ENCODE data around the gene ELMO1.

Gene ELMO1

DNA sequence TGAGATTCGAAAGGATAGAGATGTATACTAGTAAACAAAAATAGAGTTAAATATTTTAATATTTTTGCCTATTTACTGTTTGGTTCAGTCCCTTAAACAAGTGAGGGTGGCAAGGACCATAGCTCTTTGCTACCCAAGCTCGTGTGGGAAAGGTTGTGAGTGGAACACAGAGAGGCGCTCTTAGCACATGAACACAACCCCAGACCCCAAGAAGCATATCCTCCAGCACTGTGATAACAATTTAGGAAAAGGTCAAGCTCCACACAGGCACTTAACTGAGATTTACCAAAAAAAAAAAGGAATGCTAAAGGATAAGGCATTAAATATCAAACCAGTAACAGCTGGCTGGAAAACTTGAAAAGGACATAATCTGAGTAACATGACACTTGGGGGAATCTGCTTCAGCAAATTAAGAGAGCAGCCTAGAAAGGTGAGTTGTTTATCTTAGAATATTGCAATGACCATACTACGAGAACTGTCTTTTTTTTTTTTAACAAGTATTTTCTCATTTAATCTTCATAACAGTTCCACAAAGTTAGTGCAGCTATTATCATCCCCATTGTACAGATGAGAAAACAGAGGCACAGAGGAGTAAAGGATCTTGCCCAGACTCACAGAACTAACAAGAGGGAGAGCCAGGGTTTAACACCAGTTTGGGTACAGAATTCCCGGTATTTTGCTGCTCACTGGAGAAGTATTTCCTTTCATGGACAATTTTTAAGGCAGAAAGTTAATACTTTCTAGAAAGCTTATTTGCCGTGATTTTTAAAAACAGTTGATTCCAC lies 420.9 kb downstream of the ELMO1 start:
- no peak for DNase-seq (ENCODE audit: low spot score)
- Mint-ChIP-seq H3K9me3 (no peaks in the 10 kb centered on the region), H3K27ac (no peak overlapping the region), H3K4me1 (ENCODE audit: low read depth) (peaks cover 21% of the 10 kb centered on the region), H3K36me3 (ENCODE audit: low read depth) (peaks cover 23% of the 10 kb centered on the region), H3K27me3 (ENCODE audit: low read depth) (no peaks in the 10 kb centered on the region), H3K4me3 (no peak overlapping the region)

DNA sequence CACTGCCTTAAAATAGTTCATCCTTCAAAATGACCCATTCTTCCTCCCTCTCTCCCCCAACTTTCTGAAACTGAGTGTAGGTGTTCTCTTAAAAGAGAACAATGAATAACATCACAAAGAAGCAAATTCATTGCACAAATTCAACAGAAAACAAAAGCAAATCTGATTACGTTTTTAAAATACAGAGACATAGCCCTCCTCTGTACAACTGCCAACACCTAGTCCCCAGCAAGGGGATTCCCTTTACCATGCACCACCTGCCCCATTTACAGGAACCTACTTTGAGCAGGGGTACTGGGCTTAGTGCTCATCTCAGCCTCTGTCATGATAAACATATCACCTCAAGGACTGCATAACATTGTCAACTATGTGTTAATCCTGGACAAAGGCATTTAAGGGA lies 421.6 kb downstream of the ELMO1 start:
- DNase-seq (ENCODE audit: low spot score): no peak
- H3K27me3 Mint-ChIP-seq (ENCODE audit: low read depth): no peaks in the 10 kb centered on the region
- no peak overlapping the region for H3K27ac Mint-ChIP-seq
- H3K4me1 Mint-ChIP-seq (ENCODE audit: low read depth): peaks cover 15% of the 10 kb centered on the region
- peaks cover 20% of the 10 kb centered on the region for H3K36me3 Mint-ChIP-seq (ENCODE audit: low read depth)
- H3K9me3 Mint-ChIP-seq: no peaks in the 10 kb centered on the region
- H3K4me3 Mint-ChIP-seq: no peak overlapping the region

- H3K9me3 Mint-ChIP-seq: no peaks in the 10 kb centered on the region
- DNase-seq (ENCODE audit: low spot score): no peak
- no peak overlapping the region for H3K27ac Mint-ChIP-seq
- peaks cover 9% of the 10 kb centered on the region for H3K4me1 Mint-ChIP-seq (ENCODE audit: low read depth)
- H3K4me3 Mint-ChIP-seq: no peak overlapping the region
- H3K36me3 Mint-ChIP-seq (ENCODE audit: low read depth): peaks cover 30% of the 10 kb centered on the region
- no peaks in the 10 kb centered on the region for H3K27me3 Mint-ChIP-seq (ENCODE audit: low read depth)
These were observed 429.7 kb downstream of the ELMO1 start for GRCh38 chr7:37018954-37019353.

DNA sequence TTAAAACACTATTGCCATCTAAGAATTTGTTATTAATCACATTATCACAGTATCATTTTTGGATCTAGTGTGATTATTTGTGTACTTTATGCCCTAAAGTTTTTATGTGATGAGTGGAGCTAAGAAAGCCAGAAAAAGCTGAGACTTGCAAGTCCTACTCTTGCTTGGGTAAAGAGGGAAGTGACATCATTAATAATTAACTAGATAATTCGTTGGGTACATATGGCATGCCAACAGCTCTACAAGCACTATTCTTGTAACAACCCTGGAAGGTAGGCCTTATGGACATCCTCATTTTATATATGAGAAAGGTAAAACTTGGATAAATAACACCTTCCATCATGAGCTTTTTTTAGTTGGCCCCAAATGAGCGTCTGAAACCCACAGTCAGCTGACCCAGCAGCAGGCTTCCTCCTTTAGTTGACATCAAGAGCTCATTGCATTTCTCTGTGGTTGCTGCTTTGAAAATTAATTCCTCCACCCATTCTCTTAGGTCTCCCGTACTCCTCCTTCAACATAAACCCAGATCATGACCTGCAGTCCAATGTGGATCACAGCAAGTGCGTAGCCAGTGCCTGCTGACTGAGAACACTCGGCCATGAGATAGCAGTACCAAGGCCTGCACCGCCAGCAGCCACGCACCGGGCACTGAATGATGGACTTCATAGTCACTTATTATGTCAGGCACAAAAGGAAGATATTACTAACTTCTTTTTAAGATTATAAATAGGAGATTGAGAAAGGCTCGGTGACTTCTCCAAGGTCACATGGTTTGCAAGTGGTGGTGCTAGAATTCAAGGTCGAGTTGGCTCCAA lies 432.4 kb downstream of the ELMO1 start:
- no peaks in the 10 kb centered on the region for H3K9me3 Mint-ChIP-seq
- no peak overlapping the region for H3K4me3 Mint-ChIP-seq
- DNase-seq (ENCODE audit: low spot score): no peak
- peaks cover 8% of the 10 kb centered on the region for H3K4me1 Mint-ChIP-seq (ENCODE audit: low read depth)
- H3K27me3 Mint-ChIP-seq (ENCODE audit: low read depth): no peaks in the 10 kb centered on the region
- H3K36me3 Mint-ChIP-seq (ENCODE audit: low read depth): peaks cover 29% of the 10 kb centered on the region
- H3K27ac Mint-ChIP-seq: no peak overlapping the region

DNA sequence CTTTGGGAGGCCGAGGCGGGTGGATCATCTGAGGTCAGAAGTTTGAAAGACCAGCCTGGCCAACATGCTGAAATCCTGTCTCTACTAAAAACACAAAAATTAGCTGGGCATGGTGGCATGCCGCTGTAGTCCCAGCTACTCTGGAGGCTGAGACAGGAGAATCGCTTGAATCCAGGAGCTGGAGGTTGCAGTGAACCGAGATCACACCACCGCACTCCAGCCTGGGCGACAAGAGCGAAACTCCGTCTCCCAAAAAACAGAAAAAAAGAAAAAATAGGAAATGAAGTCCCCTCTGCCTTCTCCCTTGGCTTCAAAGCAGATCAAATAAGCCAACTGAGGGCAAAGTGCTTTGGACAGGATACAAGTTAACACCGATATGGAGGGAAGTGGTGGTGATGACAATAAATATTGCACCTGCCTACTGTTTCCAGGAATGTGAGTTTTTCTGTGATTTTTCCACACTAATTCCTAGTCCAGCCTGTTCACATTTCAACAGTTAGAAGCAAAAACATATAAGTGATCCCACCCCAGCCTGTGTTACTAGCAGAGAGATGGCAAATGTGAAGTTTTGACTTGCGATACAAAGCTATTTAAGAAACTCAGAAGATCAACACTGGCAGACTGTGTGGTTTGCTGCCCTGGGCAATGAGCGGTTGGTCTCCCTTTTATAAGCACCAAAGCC lies 433.2 kb downstream of the ELMO1 start:
- H3K27ac Mint-ChIP-seq: no peak overlapping the region
- no peak for DNase-seq (ENCODE audit: low spot score)
- H3K4me1 Mint-ChIP-seq (ENCODE audit: low read depth): peaks cover 8% of the 10 kb centered on the region
- no peak overlapping the region for H3K4me3 Mint-ChIP-seq
- H3K36me3 Mint-ChIP-seq (ENCODE audit: low read depth): peaks cover 30% of the 10 kb centered on the region
- H3K9me3 Mint-ChIP-seq: no peaks in the 10 kb centered on the region
- no peaks in the 10 kb centered on the region for H3K27me3 Mint-ChIP-seq (ENCODE audit: low read depth)

GRCh38 chr7:37013771-37014170 lies 434.9 kb downstream of the ELMO1 start:
- Mint-ChIP-seq H3K36me3 (ENCODE audit: low read depth) (peaks cover 32% of the 10 kb centered on the region), H3K27me3 (ENCODE audit: low read depth) (no peaks in the 10 kb centered on the region), H3K27ac (no peak overlapping the region), H3K9me3 (no peaks in the 10 kb centered on the region), H3K4me3 (no peak overlapping the region), H3K4me1 (ENCODE audit: low read depth) (peaks cover 8% of the 10 kb centered on the region)
- no peak for DNase-seq (ENCODE audit: low spot score)

DNA sequence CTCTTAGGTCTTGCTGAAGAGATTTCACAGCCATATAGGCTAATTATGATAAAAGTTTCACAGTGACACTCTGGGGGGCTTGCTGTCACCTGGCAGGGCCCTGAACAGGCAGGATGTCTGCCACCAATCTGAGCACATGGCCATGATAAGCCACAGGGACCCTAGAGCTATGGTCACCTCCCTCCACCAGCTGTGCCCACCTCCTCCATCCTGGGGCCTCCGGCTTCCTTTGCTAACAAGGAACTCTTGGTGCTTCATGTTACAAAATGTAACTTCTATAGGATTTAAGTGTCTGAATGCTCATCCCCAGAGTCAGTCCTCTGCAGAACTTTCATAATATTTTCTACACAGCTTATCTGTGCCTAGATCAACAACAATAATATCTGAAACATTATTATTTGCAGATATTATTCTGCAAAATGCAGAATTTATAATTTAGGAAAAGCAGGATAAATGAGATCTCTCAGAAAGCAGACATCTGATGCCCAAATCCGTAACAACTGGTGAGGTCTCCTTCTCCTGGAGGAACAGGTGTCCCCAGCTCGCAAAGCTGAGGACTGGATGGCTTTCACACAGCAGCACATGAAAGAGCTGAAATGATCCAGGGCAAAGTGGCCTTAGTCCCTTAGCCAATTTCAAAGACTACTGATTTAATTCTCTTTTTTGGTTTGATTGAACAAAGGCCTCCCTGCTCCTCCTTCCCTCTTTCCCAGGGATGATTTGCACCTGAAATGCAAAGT lies 437.3 kb downstream of the ELMO1 start:
- peaks cover 32% of the 10 kb centered on the region for H3K36me3 Mint-ChIP-seq (ENCODE audit: low read depth)
- peaks cover 1% of the 10 kb centered on the region for H3K4me1 Mint-ChIP-seq (ENCODE audit: low read depth)
- H3K9me3 Mint-ChIP-seq: no peaks in the 10 kb centered on the region

DNA sequence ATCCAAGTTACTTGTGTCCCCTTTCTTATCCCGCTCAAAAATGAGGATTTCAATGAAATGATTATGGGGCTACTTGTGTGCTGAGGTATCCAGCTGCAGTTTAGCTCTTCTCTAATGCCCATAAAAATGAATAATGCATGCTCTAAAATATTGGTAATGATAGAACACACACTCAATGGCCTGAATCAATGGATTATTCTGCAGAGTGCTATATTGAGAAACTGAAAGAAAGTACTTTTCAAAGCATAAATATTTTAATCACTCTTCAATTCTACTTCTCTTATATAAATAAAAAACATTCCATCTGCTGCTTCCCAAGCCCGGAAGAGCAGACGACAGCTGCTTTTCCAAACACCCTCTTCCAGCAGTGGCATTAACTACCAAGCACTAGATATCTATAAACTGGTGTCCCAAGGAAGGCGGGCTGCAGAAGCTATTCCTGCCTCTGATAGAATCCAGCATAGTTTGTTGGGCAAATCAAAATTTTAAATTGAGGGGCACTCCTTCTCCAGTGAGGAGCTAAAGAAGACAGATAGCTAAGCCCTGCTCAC lies 439.5 kb downstream of the ELMO1 start:
- Mint-ChIP-seq H3K36me3 (ENCODE audit: low read depth) (peaks cover 34% of the 10 kb centered on the region), H3K27ac (no peak overlapping the region), H3K4me1 (ENCODE audit: low read depth) (no peaks in the 10 kb centered on the region), H3K4me3 (no peak overlapping the region), H3K9me3 (no peaks in the 10 kb centered on the region), H3K27me3 (ENCODE audit: low read depth) (no peaks in the 10 kb centered on the region)
- DNase-seq (ENCODE audit: low spot score): no peak

More for the DNA sequence above, 437.3 kb downstream of the ELMO1 start:
- Mint-ChIP-seq H3K4me3 (no peak overlapping the region), H3K27me3 (ENCODE audit: low read depth) (no peaks in the 10 kb centered on the region), H3K27ac (no peak overlapping the region)
- no peak for DNase-seq (ENCODE audit: low spot score)

DNA sequence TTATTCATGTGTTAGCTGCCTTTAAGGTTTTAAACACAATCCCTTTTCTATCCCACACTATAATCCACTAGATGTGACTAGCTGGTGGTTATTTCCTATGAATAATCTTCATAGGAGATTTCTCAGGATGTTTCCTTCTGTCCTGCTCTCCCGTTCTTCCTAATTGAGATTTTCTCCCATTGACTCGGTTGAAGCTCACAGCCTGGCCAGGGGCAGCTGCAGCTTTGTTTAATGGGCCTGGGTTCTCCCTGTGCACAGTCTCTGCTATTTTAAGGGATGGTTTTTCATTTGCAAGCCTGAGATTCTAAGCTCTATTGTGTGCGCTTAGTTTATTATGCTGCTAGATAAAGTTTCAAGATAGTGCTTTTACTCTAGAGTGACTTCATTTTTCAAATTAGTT lies 441.0 kb downstream of the ELMO1 start:
- H3K4me3 Mint-ChIP-seq: no peak overlapping the region
- no peak for DNase-seq (ENCODE audit: low spot score)
- no peaks in the 10 kb centered on the region for H3K27me3 Mint-ChIP-seq (ENCODE audit: low read depth)
- H3K4me1 Mint-ChIP-seq (ENCODE audit: low read depth): no peaks in the 10 kb centered on the region
- peaks cover 4% of the 10 kb centered on the region for H3K9me3 Mint-ChIP-seq
- no peak overlapping the region for H3K27ac Mint-ChIP-seq
- H3K36me3 Mint-ChIP-seq (ENCODE audit: low read depth): peaks cover 41% of the 10 kb centered on the region

GRCh38 chr7:37007268-37007667 lies 441.4 kb downstream of the ELMO1 start:
- no peak overlapping the region for H3K4me3 Mint-ChIP-seq

GRCh38 chr7:37006764-37007163 lies 441.9 kb downstream of the ELMO1 start:
- Mint-ChIP-seq H3K4me1 (ENCODE audit: low read depth) (no peaks in the 10 kb centered on the region), H3K9me3 (peaks cover 6% of the 10 kb centered on the region), H3K27ac (no peak overlapping the region), H3K4me3 (no peak overlapping the region), H3K36me3 (ENCODE audit: low read depth) (peaks cover 47% of the 10 kb centered on the region), H3K27me3 (ENCODE audit: low read depth) (no peaks in the 10 kb centered on the region)
- no peak for DNase-seq (ENCODE audit: low spot score)

More at GRCh38 chr7:37007268-37007667, 441.4 kb downstream of the ELMO1 start:
- H3K4me1 Mint-ChIP-seq (ENCODE audit: low read depth): no peaks in the 10 kb centered on the region
- H3K27ac Mint-ChIP-seq: no peak overlapping the region
- peaks cover 4% of the 10 kb centered on the region for H3K9me3 Mint-ChIP-seq
- H3K36me3 Mint-ChIP-seq (ENCODE audit: low read depth): peaks cover 42% of the 10 kb centered on the region
- H3K27me3 Mint-ChIP-seq (ENCODE audit: low read depth): no peaks in the 10 kb centered on the region
- no peak for DNase-seq (ENCODE audit: low spot score)

GRCh38 chr7:37000511-37000910 lies 448.2 kb downstream of the ELMO1 start:
- no peaks in the 10 kb centered on the region for H3K4me1 Mint-ChIP-seq (ENCODE audit: low read depth)
- H3K27me3 Mint-ChIP-seq (ENCODE audit: low read depth): no peaks in the 10 kb centered on the region
- H3K36me3 Mint-ChIP-seq (ENCODE audit: low read depth): peaks cover 35% of the 10 kb centered on the region
- DNase-seq (ENCODE audit: low spot score): no peak
- peaks cover 10% of the 10 kb centered on the region for H3K9me3 Mint-ChIP-seq
- no peak overlapping the region for H3K4me3 Mint-ChIP-seq
- H3K27ac Mint-ChIP-seq: no peak overlapping the region
